ENCODE results near the gene RASD2.
"Not testable (repeated sequence)": the region's sequence is repeated elsewhere in the genome, so short reads cannot be mapped to it uniquely, and the experiment has no call there.

The RASD2 gene

GRCh38 chr22:35540595-35541253 is at the start of gene RASD2:
RASD2 (plus strand) TSS chr22:35540831; CDS start chr22:35546810, 5,979 bp downstream.
- DNase-seq = peak; percentile 49

- DNase-seq = not testable (repeated sequence)
Observed at GRCh38 chr22:35491061-35491907, 49.3 kb upstream of the RASD2 start.

GRCh38 chr22:35491908-35492380 is 48.7 kb upstream of the RASD2 start:
- no peak for DNase-seq

- DNase-seq = no peak
Observed at GRCh38 chr22:35493074-35493473, 47.6 kb upstream of the RASD2 start.

GRCh38 chr22:35495711-35496110 is 44.9 kb upstream of the RASD2 start:
- DNase-seq = not testable (repeated sequence)

GRCh38 chr22:35496768-35497312 is 43.8 kb upstream of the RASD2 start:
- no peak for DNase-seq

- DNase-seq = no peak
Observed at GRCh38 chr22:35498026-35498800, 42.4 kb upstream of the RASD2 start.

GRCh38 chr22:35502836-35503235 is 37.8 kb upstream of the RASD2 start:
- no peak for DNase-seq

- no peak for DNase-seq
Observed at GRCh38 chr22:35505399-35506258, 35.0 kb upstream of the RASD2 start.

GRCh38 chr22:35506259-35506570 is 34.4 kb upstream of the RASD2 start:
- DNase-seq = no peak

- not testable (repeated sequence) for DNase-seq
Observed at GRCh38 chr22:35507851-35508250, 32.8 kb upstream of the RASD2 start.

GRCh38 chr22:35509451-35509850 is 31.2 kb upstream of the RASD2 start:
- no peak for DNase-seq

- no peak for DNase-seq
Observed at GRCh38 chr22:35509960-35510359, 30.7 kb upstream of the RASD2 start.

- DNase-seq = no peak
Observed at GRCh38 chr22:35510481-35510934, 30.1 kb upstream of the RASD2 start.

GRCh38 chr22:35510951-35511350 is 29.7 kb upstream of the RASD2 start:
- no peak for DNase-seq

- no peak for DNase-seq
Observed at GRCh38 chr22:35514366-35514765, 26.3 kb upstream of the RASD2 start.

GRCh38 chr22:35515952-35516351 is 24.7 kb upstream of the RASD2 start:
- DNase-seq = not testable (repeated sequence)

GRCh38 chr22:35516723-35517122 is 23.9 kb upstream of the RASD2 start:
- DNase-seq = no peak

GRCh38 chr22:35517207-35517606 is 23.4 kb upstream of the RASD2 start:
- DNase-seq = no peak

- no peak for DNase-seq
Observed at GRCh38 chr22:35517769-35518530, 22.7 kb upstream of the RASD2 start.

GRCh38 chr22:35518811-35519210 is 21.8 kb upstream of the RASD2 start:
- DNase-seq = no peak

All from CD4-positive, alpha-beta T cell treated with Interleukin-17A for 1 hour (primary cell).